Karpas-422 (cell line): ENCODE data around the gene CCDC83. TPM values are rescaled to one million over a fixed set of nuclear protein-coding genes. Genes with fewer than 3 reads are reported as not detected.
A peak's percentile ranks its signal among the peaks of the same experiment; 100 is the strongest.

ENCODE experiments used
- DNase-seq: peaks from one replicate; pipeline ENCODE4 v3.0.0-alpha.2; 2015
- H2AFZ ChIP-seq: fragments of 200-600 bp; sonication (generic); 2 replicates; pipeline ENCODE4 v1.6.1; 2014; ENCODE audit warnings: antibody characterized with exemption, low read length, mixed read lengths
- H3K27ac ChIP-seq: fragments of 200-600 bp; sonication (generic); 2 replicates; pipeline ENCODE4 v1.5.1; 2014; ENCODE audit warnings: mild to moderate bottlenecking, low read length, moderate library complexity
- H3K27me3 ChIP-seq: fragments of 200-600 bp; sonication (generic); 2 replicates; pipeline ENCODE4 v1.6.1; 2014; ENCODE audit warnings: low read length, mixed read lengths
- H3K36me3 ChIP-seq: fragments of 200-600 bp; sonication (generic); 2 replicates; pipeline ENCODE4 v1.6.1; 2014; ENCODE audit warnings: low read length, mixed read lengths; ENCODE audit not compliant: insufficient read depth
- H3K4me1 ChIP-seq: fragments of 200-600 bp; sonication (generic); 2 replicates; pipeline ENCODE4 v1.6.1; 2014; ENCODE audit warnings: mild to moderate bottlenecking, low read length, mixed read lengths
- H3K4me2 ChIP-seq: fragments of 200-600 bp; sonication (generic); 2 replicates; pipeline ENCODE4 v1.6.1; 2014; ENCODE audit warnings: low read length, low read depth, mild to moderate bottlenecking; ENCODE audit not compliant: poor library complexity, severe bottlenecking
- H3K4me3 ChIP-seq: fragments of 200-600 bp; sonication (generic); 2 replicates; pipeline ENCODE4 v1.5.1; 2014; ENCODE audit warnings: mild to moderate bottlenecking, antibody characterized with exemption, low read length, mixed read lengths
- H3K79me2 ChIP-seq: fragments of 200-600 bp; sonication (generic); 2 replicates; pipeline ENCODE4 v1.6.1; 2014; ENCODE audit warnings: mild to moderate bottlenecking, low read length, mixed read lengths
- H3K9ac ChIP-seq: fragments of 200-600 bp; sonication (generic); 2 replicates; pipeline ENCODE4 v1.6.0; 2014; ENCODE audit warnings: low read length
- H3K9me2 ChIP-seq: fragments of 200-600 bp; sonication (generic), shearing (Covaris generic); replicated peaks from 2 replicates; pipeline ENCODE4 v1.6.0; 2014; ENCODE audit warnings: mild to moderate bottlenecking, low read length, moderate library complexity; ENCODE audit not compliant: insufficient read depth
- H3K9me3 ChIP-seq: fragments of 300-700, 200-600 bp; sonication (generic); 2 replicates; pipeline ENCODE4 v1.6.1; 2014; ENCODE audit warnings: low read length, mixed read lengths
- H4K20me1 ChIP-seq: fragments of 200-600 bp; sonication (generic); 2 replicates; pipeline ENCODE4 v1.6.1; 2014; ENCODE audit warnings: mild to moderate bottlenecking, antibody characterized with exemption, low read length, low read depth; ENCODE audit not compliant: insufficient read depth
- total RNA-seq: library from RNA; depleted of rRNA; stranded (reverse); fragments of >200 nt; shearing (Covaris generic); gene quantifications from 2 replicates; pipeline ENCODE4 v1.2.3, GENCODE V29; 2014; ENCODE audit warnings: low replicate concordance

The CCDC83 gene
- total RNA-seq, 1 experiment from 2014 or later = not detected

DNA sequence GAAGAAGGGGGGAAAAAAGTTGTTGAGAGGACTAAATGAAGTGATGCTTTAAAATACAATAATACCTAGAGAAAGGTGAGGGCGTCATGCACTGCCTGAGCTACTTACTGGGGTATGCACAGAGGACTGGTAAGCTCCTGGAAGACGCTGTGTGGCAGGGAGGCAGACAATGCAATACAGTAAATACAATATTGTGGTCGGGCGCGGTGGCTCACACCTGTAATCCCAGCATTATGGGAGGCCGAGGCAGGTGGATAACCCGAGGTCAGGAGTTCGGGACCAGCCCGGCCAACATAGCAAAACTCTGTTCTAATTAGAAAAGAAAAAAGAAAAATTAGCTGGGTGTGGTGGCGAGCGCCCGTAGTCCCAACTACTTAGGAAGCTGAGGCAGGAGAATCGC lies 43.6 kb upstream of the CCDC83 start:
- H4K20me1 ChIP-seq = no peaks in the 10 kb centered on the region
- H3K4me1 ChIP-seq = peaks cover 30% of the 10 kb centered on the region
- H3K9ac ChIP-seq = no peak overlapping the region
- H3K4me2 ChIP-seq = peak overlapping the region; percentile 36
- H3K36me3 ChIP-seq = no peaks in the 10 kb centered on the region
- no peak overlapping the region for H3K27ac ChIP-seq
- H3K9me2 ChIP-seq = no peaks in the 10 kb centered on the region
- DNase-seq = no peak
- no peaks in the 10 kb centered on the region for H3K9me3 ChIP-seq
- H2AFZ ChIP-seq = no peak overlapping the region
- H3K27me3 ChIP-seq = no peaks in the 10 kb centered on the region
- H3K4me3 ChIP-seq = no peak overlapping the region
- H3K79me2 ChIP-seq = no peaks in the 10 kb centered on the region

DNA sequence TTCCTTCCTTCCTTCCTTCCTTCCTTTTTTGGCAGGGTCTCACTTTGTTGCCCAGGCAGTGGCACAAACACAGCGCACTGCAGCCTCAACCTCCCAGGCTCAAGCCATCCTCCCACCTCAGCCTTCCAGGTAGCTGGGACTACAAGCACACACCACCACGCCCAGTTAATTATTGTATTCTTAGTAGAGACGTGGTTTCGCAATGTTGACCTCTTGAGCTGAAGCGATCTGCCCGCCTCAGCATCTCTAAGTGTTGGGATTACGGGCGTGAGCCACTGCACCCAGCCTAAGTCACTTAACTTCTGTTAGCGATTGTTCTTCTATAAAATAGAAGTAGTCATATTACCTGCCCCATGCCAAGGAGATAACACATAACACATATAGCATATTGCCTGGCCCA lies 41.5 kb upstream of the CCDC83 start:
- Histone ChIP-seq H3K4me2 (no peak overlapping the region), H3K4me3 (no peak overlapping the region), H3K79me2 (no peaks in the 10 kb centered on the region), H4K20me1 (no peaks in the 10 kb centered on the region), H3K9me2 (no peaks in the 10 kb centered on the region), H2AFZ (no peak overlapping the region), H3K27me3 (no peaks in the 10 kb centered on the region), H3K9me3 (no peaks in the 10 kb centered on the region), H3K9ac (no peak overlapping the region), H3K27ac (no peak overlapping the region), H3K36me3 (no peaks in the 10 kb centered on the region), H3K4me1 (peaks cover 27% of the 10 kb centered on the region)
- DNase-seq = no peak

DNA sequence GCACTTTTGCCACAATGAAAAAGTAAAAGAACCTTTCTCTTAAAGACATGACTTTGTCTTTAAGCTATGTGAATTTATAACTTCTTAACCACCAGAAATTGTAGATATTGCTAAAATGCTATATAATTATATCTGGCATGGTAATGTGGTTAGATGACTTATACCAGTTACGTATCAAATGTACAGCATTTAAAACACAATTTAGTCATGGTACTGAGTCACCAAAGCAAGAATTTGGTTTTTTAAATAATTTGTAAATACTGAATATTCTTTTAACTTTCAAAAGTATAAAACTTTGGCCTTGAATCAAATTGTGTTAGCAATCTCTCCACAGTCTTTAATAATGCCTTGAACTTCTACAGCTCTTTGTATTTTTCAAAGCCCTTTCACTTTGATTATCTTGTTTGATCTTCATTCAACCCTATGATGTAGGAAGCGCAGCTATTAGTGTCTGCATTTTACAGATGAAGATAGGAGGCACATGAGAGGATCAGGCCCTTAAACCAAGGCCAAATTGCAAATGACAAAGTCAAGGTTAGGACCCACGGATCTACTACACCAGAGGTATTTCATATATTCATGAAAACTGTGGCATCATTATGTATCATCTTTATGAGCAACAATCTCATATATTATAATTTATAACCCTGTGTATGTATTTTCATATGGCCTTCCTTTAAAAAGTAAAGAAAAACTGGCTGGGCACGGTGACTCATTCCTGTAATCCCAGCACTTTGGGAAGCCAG lies 39.8 kb upstream of the CCDC83 start:
- Histone ChIP-seq H3K36me3 (no peaks in the 10 kb centered on the region), H3K9me3 (no peaks in the 10 kb centered on the region), H3K27me3 (no peaks in the 10 kb centered on the region), H3K9ac (no peak overlapping the region), H2AFZ (no peak overlapping the region), H4K20me1 (no peaks in the 10 kb centered on the region), H3K4me2 (no peak overlapping the region), H3K27ac (no peak overlapping the region), H3K4me3 (no peak overlapping the region), H3K4me1 (peaks cover 11% of the 10 kb centered on the region), H3K9me2 (no peaks in the 10 kb centered on the region), H3K79me2 (no peaks in the 10 kb centered on the region)
- no peak for DNase-seq

DNA sequence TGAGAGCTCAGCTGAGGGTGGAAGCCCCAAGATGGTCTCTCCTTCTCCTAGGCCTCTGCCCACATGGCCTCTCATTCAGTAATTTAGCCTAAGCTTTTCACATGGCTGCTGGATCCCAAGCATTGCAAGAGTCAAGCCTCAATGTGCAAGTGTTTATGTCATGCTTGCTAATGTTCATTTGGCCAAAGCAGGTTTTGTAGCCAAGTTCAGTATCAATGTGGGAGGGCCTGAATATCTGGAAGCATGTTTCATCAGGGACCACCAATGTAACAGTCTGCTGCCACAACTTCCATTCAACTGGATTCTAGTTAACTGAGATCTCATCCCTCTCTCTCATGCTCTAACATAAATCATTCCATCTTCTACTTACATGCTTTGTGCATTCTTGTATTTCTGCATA lies 35.7 kb upstream of the CCDC83 start:
- Histone ChIP-seq H3K4me1 (no peaks in the 10 kb centered on the region), H3K4me3 (no peak overlapping the region), H2AFZ (no peak overlapping the region), H3K9me3 (no peaks in the 10 kb centered on the region), H3K4me2 (no peak overlapping the region), H3K9me2 (no peaks in the 10 kb centered on the region), H3K79me2 (no peaks in the 10 kb centered on the region), H3K27ac (no peak overlapping the region), H3K9ac (no peak overlapping the region), H3K36me3 (no peaks in the 10 kb centered on the region), H3K27me3 (no peaks in the 10 kb centered on the region), H4K20me1 (no peaks in the 10 kb centered on the region)
- no peak for DNase-seq

DNA sequence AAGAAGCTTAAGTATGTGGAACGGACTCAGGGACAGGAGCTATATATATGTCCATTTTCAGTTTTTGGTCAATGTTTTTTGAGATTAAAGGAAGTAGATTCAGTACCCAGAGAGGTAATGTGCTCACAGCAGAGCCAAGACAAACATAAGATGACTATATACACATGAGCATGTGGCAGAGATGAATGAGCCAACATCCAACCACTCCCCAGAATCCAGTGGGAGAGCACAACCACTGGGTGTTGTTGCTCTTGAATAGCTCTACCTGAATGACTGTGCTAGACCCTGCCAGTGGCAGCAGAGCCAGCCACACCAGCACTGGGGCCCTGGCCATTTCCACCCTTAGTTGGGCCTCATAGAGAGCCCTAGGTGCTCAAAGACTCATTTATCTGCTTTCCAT lies 33.5 kb upstream of the CCDC83 start:
- H3K36me3 ChIP-seq = no peaks in the 10 kb centered on the region
- no peak overlapping the region for H2AFZ ChIP-seq
- no peak for DNase-seq
- no peaks in the 10 kb centered on the region for H4K20me1 ChIP-seq
- H3K27me3 ChIP-seq = no peaks in the 10 kb centered on the region
- H3K4me2 ChIP-seq = no peak overlapping the region
- H3K79me2 ChIP-seq = no peaks in the 10 kb centered on the region
- no peak overlapping the region for H3K4me3 ChIP-seq
- no peaks in the 10 kb centered on the region for H3K9me2 ChIP-seq
- no peak overlapping the region for H3K9ac ChIP-seq
- no peaks in the 10 kb centered on the region for H3K4me1 ChIP-seq
- H3K27ac ChIP-seq = no peak overlapping the region
- no peaks in the 10 kb centered on the region for H3K9me3 ChIP-seq

DNA sequence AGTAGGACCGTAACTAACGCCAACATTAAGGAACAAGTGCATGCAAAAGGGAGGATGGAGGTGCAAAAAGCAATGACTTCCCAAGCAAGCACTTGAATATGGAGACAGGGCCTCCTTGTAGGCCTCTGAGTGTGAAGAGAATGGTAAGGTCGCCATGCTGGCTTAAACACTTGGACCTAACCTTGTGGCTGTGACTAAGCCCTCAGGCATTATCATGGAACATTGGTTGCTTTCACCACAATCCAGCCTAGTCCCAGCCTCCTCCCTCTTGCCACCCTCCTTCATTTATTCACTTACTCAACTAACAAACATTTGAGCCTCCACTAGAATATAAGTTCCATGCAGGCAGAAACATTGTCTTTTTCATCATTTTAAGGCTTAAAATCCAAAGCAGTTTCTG lies 32.4 kb upstream of the CCDC83 start:
- H3K4me3 ChIP-seq = no peak overlapping the region
- H3K27ac ChIP-seq = no peak overlapping the region

DNA sequence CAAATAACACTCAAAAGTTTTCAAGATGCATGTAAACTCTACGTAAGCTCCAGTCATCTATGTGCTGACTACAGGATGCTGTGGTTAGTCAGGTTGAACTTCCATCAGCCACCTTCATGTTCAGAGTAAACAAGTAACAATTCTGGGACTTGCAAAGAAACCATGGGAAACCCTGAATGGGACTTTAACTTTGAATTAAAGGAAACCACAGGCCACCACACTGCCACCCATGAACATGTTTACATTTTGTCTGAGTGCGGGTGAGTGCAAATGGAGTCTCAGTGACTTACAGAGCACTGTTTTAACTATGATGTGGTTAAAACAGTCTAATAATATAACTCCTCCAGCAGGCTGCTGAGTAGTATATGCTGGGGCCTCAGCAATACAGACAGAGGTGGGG lies 31.4 kb upstream of the CCDC83 start:
- H3K27me3 ChIP-seq = no peaks in the 10 kb centered on the region
- no peak for DNase-seq
- no peak overlapping the region for H3K4me2 ChIP-seq
- no peaks in the 10 kb centered on the region for H3K36me3 ChIP-seq
- H3K4me3 ChIP-seq = no peak overlapping the region
- H2AFZ ChIP-seq = no peak overlapping the region
- no peak overlapping the region for H3K9ac ChIP-seq
- H3K9me3 ChIP-seq = no peaks in the 10 kb centered on the region
- no peaks in the 10 kb centered on the region for H4K20me1 ChIP-seq
- H3K4me1 ChIP-seq = no peaks in the 10 kb centered on the region
- H3K27ac ChIP-seq = no peak overlapping the region
- no peaks in the 10 kb centered on the region for H3K79me2 ChIP-seq
- no peaks in the 10 kb centered on the region for H3K9me2 ChIP-seq

More for the DNA sequence above, 32.4 kb upstream of the CCDC83 start:
- Histone ChIP-seq H4K20me1 (no peaks in the 10 kb centered on the region), H3K27me3 (no peaks in the 10 kb centered on the region), H3K79me2 (no peaks in the 10 kb centered on the region), H3K9ac (no peak overlapping the region), H3K9me3 (no peaks in the 10 kb centered on the region), H3K9me2 (no peaks in the 10 kb centered on the region), H3K4me2 (no peak overlapping the region), H3K4me1 (no peaks in the 10 kb centered on the region), H2AFZ (no peak overlapping the region), H3K36me3 (no peaks in the 10 kb centered on the region)
- no peak for DNase-seq

DNA sequence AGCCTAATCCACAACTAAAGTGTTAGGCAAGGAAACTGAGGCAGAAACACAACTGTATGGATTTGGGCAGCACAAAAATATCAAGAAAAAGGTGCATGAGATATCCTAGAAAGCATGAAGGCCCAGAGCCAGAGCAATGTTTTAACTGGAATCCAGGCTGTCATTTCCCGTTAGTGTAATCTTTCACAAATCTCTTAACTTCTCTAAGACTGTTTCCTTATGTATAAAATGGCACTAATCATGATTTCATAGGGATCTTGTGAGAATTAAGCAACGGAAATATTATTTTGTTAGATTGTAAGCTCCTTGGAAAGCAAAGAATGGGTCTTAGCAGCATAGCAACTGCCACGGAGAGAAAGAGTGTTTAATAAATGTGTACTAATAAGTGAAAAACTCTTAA lies 29.6 kb upstream of the CCDC83 start:
- Histone ChIP-seq H3K9ac (no peak overlapping the region), H3K27me3 (no peaks in the 10 kb centered on the region), H3K36me3 (no peaks in the 10 kb centered on the region), H3K4me1 (no peaks in the 10 kb centered on the region), H3K9me2 (no peaks in the 10 kb centered on the region), H3K79me2 (no peaks in the 10 kb centered on the region), H3K4me3 (no peak overlapping the region), H3K9me3 (no peaks in the 10 kb centered on the region), H3K4me2 (no peak overlapping the region), H2AFZ (no peak overlapping the region), H4K20me1 (no peaks in the 10 kb centered on the region), H3K27ac (no peak overlapping the region)
- DNase-seq = no peak
